SIG-M5 treated with dmso at 0.1 percent for 504 hours (cell line): Measurements from ENCODE around the gene TMEM140.
"Not testable (repeated sequence)": the region's sequence is repeated elsewhere in the genome, so short reads cannot be mapped to it uniquely, and the experiment has no call there.

Experiments used
- DNase-seq: peaks from one replicate; lab custom pipeline; 2025; ENCODE audit not compliant: unreplicated experiment; lab: John Stamatoyannopoulos, UW

The TMEM140 gene

GRCh38 chr7:135147899-135148721 lies at the start of gene TMEM140:
Gene TMEM140, plus strand, starts transcription at chr7:135148072. Its CDS starts 16,370 bp downstream, at chr7:135164442.
- DNase-seq, result peak; percentile 46

DNA sequence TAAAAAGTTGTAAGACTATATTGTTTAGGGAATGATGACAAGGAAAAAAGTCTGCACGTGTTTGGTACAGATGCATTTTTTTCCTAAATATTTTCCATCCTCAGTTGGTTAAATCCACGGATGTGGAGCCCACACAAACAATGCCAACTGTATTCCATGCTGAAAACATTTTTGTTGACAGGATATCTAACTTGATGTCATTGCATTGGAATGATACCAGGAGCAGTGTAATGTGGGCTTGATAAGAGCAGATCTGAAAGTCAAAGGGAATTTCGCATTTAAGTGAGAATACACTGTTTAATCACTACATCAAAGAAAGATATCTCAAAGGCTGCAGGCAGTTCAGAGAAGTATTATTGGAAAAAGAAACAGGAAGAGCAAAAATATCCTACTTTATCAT lies 49.5 kb upstream of the TMEM140 start:
- DNase-seq, result no peak

DNA sequence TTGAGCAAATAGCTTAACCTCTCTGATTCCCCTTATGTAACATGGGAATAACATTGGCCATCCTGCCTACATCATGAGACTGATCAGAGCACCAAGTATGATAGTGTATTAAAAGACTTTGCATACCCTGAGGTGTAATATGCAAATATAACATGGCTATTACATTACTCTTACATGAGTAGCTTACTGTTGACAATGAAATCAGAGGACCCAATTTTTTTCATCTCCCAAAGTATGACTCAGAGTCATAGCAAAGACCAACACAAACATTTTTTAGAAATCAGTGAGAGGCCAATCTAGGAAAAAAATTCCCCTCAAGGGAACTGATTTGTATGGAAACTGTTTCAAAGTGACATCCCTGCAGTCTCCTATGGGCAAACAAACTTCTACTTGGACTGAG lies 47.0 kb upstream of the TMEM140 start:
- DNase-seq, result no peak

DNA sequence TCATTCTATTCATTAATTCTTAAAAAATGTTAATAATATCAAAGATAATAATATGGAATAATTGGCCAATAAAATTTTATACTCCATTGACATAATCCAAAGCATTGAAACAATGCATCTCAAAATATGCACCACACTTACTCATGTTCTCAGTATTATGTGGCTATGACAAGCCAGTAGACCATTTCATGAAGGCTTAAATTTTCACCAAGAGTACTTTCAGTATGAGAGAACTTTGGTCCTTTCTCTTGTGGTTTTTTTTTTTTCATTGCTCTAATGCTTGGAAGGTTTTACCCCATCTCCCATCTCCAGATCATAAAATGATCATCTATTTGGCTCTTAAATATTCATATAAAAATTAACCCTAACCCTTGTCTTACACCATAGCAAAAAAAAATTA lies 45.5 kb upstream of the TMEM140 start:
- no peak for DNase-seq

- no peak for DNase-seq
Measured at GRCh38 chr7:135109562-135109961, 38.3 kb upstream of the TMEM140 start.

- no peak for DNase-seq
Measured at GRCh38 chr7:135109976-135110375, 37.9 kb upstream of the TMEM140 start.

- no peak for DNase-seq
Measured at GRCh38 chr7:135111379-135111778, 36.5 kb upstream of the TMEM140 start.

GRCh38 chr7:135114622-135115021 lies 33.2 kb upstream of the TMEM140 start:
- DNase-seq, result no peak

DNA sequence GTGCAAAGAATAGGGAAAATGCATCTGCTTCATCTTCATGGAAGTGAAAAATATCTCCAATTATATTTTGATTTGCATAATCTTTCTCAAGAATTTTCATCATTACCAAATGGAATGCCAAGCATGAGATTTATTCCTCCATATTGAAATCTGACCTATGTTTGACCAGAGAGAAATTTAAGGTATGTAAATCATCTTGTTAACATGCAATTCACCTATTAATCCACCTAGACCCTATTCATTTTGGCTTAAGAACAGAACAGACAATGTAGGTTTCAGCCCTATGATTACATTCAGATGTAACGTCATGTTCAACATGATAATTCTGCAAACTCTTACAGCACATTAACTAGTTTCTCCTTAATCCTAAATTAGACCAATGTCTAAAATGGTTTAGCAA lies 30.8 kb upstream of the TMEM140 start:
- DNase-seq, result no peak

DNA sequence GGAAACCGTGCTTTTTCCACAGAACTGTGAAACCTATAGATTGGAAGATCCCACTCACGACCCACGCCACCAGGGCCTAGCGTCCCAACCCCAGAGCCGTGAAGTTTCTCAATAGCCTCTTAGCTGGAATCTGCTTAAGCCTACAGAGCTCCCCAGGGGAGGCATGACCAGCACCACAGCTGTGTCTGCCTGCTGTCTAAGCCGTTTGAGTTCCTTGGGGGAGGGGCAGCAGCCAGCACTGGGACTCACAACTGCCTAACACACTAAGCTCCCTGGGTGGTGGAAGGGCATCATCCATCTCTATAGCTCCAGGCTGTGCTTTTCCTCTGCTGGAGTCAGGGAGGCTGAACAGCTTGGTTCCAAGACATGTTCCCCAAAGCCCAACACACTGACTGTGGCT lies 26.0 kb upstream of the TMEM140 start:
- DNase-seq, result no peak

GRCh38 chr7:135124631-135125030 lies 23.2 kb upstream of the TMEM140 start:
- not testable (repeated sequence) for DNase-seq

- no peak for DNase-seq
Measured at GRCh38 chr7:135128931-135129330, 18.9 kb upstream of the TMEM140 start.

- no peak for DNase-seq
Measured at GRCh38 chr7:135129579-135129978, 18.3 kb upstream of the TMEM140 start.

GRCh38 chr7:135143885-135144668 lies 3.8 kb upstream of the TMEM140 start:
- DNase-seq, result no peak

DNA sequence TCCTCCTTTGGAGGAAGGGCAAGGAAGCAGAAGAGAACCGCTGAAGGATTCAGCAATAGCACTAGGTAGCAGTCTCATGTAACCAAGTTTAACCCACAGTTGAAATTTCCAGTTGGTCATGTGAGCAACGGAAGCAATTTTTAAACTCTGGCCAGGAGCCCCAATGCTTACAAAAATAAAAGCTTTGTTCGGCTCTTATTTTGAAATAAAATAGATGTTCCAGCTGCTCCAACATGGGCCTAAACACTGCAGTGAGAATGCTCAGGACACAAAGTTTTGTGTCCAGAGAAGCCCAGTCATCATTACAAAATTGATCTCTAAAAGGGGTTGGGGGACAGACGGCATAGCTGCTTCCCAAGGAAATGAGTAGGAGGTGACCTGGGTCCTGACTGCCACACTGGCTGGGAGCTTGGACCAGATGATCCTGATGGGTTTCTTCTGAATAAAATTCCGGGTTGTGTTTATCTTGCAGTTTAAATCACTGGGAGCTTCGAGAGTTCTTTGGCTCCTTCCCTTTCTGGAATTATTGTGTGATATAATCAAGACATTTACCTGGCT lies 452 bp upstream of the TMEM140 start:
- no peak for DNase-seq

DNA sequence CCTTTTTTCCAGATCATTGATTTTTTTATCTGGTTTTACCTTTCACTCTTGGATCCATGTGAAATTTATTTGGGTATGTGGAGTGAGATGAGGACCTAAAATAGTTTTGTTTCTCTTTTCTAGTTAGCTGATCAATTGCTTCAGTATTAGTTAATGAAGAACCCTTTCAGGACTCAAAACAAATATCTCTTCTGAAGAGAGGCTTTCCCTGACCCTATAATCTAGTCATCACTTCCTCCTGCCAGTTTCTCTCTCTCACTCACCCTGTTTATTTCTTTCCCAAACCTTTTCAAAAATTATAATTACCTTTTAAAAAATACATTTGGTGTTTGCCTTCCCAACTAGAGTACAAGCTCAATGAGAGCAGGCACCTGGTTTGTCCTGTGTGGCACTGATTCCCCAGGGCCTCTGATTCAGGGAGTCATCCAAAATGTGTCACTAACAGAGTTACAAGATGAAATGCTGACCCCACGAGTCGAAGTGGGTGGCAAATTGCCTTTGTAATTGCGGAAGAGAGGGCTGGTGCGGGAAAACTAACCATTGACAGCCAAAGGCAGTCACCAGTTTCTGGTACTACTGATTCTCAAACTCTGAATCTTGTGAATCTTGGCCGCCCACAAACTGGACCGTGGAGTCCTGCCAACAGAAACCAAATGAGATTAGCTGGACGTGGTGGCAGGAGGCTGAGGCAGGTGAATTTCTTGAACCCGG lies 2.4 kb downstream of the TMEM140 start:
- no peak for DNase-seq

GRCh38 chr7:135151132-135151531 lies 3.3 kb downstream of the TMEM140 start:
- DNase-seq, result no peak

GRCh38 chr7:135151533-135151932 lies 3.7 kb downstream of the TMEM140 start:
- DNase-seq, result no peak

DNA sequence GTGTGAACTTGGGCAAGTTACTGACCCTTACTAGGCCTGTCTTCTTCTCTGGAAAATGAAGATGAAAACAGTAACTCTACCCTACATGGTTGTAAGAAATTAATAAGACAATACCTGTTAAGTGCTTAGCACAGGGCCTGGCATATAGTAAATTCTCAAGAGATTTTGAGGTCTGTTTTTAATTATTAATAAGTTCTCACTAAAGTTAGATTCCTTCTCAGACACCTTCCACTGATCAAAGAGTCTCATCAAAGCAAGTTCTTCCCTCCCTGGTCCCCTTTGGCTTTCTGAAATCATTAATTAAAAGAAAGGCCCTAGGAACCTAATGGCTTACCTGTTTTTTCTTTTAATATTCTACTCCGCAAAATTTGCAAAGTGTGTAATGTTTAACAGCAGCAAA lies 4.6 kb downstream of the TMEM140 start:
- DNase-seq, result no peak

- no peak for DNase-seq
Measured at GRCh38 chr7:135154734-135155133, 6.9 kb downstream of the TMEM140 start.

GRCh38 chr7:135156290-135156689 lies 8.4 kb downstream of the TMEM140 start:
- DNase-seq, result no peak
